HG02943 (cell line): Measurements from ENCODE around the gene SLC25A25.
"Not testable (repeated sequence)": the region's sequence is repeated elsewhere in the genome, so short reads cannot be mapped to it uniquely, and the experiment has no call there.

Source experiments
- ATAC-seq: cut with Tn5 transposase; IDR thresholded peaks from one replicate; pipeline ENCODE4 v1.9.1; 2021; ENCODE audit warnings: mild to moderate bottlenecking, low read depth, moderate library complexity; ENCODE audit not compliant: unreplicated experiment

The SLC25A25 gene

GRCh38 chr9:128121924-128122808 lies 54.1 kb downstream of the SLC25A25 start:
- ATAC-seq: no peak

- ATAC-seq: no peak
Observed at GRCh38 chr9:128122809-128123175, 54.8 kb downstream of the SLC25A25 start.

DNA sequence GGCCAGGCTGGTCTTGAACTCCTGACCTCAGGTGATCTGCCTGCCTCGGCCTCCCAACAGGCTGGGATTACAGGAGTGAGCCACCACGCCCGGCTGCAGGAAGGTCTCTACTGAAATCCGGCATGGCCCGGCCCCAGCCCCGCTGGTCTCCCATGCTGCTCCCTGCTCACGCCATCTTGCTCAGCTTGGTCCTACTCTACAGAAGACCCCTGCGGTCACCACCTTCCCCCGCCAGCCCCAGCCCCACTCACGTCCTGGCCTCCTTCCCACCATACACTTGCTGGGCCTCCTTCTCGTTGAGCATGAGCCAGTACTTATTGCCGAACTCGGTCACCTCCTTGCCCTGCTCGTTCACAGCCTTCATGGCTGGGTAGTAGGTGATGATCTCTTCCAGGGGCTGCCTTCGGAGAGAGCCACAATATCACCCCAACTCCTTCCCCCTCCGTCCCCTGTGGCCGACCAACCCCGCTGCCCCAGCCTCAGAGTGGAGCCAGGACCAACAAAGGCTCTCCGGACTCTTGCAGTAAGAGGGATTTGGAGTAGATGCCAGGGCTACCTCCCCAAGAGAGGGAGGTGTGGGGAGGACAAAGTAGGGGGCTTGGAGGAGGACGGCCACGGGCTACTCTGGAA lies 55.5 kb downstream of the SLC25A25 start:
- no peak for ATAC-seq

DNA sequence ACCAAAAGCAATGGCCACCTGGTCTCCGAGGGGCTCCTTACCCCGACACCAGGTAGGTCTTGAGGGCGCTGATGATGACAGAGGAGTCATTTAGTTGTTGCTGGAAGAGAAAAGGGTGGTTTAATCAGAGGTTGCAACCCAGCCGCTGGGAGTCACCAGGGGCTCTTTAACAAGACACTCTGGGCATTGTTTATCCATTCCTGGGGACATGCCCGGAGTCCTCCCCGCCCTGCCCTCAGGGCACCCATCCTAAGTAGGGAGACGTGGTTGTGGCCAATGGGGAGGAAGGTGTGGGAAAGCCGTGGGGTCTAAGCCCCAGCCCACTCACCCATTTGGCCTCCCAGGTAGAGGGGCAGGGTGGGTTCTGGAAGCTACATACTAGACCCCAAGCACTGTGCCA lies 56.4 kb downstream of the SLC25A25 start:
- ATAC-seq: no peak

DNA sequence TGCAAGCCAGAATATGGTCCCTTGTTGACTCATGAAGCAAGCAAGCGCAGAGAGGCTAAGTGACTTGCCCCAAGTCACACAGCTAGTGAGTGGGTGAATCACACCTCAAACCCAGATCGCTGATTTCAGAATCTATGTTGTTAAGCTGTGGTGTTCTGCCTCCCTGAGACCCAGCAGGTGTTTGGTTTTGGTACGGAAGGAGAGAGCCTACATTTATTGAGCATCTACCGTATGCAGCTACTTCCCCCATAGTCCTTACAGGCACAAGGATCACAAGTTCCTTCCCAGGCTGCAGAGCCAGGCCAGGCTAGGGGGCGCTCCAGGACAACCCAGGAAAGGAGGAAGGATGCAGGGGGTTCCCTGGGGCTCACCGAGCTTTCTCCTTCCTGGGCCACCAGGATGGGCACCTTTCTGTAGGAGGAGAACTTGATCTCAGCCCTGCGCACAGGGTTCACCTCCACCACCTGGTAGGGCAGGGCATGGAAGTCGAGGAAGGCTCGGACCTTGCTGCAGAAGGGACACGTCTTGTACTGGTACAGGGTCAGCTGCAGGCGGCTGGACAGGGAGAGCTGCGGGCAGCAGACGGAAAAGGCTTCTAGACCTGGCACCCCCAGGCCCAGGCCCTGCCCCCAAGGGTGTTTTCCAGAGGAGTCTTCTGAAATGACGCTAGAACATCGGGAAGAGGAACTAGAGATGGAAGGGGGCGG lies 57.0 kb downstream of the SLC25A25 start:
- no peak for ATAC-seq

DNA sequence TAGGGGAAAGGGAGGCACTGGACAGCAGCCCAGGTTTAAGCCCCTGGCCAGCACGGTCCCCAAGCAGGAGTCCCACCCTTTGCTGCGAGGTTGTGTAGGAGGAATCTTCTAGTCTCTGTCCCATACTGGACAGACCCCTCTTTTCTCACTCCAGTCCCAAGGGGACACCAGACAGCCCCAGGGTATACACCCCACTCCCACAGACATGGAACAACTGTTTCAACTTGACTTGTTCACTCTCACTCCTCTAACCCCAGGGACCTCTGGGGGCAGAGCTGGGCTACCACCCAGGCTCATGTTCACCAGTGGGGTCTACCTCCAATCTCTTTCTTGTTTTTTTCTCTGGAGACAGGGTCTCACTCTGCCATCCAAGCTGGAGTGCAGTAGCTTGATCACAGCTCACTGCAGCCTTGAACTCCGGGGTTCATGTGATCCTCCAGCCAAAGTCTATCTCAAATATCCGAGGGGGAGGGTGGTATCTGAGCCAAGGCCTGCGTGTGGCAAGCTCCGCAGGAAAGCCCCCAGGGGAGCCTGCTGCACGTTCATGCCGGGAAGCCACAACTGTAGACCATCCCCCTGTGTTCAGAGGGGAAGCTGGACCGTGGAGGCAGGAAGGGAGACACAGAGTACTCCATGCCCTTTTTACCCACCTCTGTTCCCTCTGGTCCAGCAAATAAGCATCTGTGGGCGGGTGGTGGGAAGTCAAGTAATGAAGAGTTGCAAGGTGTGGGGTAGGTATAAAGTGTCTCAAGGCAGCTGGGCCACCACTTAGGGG lies 57.7 kb downstream of the SLC25A25 start:
- ATAC-seq: no peak

DNA sequence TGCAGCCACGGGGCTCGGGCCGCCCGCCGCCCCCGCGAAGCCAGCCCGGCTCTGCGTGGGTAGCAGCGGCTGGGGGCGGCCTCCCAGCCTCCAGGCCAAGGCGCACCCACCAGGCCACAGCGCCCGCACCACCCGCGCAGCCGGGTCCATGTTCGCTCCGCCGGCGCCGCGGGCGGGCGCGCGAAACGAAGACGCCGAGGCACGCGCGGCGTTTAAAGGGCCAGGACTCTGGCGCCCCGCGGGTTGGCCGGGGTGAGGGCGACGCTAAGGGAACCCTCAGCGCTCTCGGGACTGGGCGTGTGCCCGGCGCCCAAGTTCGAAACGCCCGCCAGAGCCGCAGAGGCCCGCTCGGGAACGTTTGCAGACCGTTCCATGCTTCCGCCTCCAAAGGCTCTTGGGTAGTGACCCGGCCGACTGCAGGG lies 59.5 kb downstream of the SLC25A25 start, which contains the start of gene PTGES2:
PTGES2 (minus strand) TSS at position 162 of the 422 bp plus-strand sequence; CDS start at position 150, 12 bp downstream.
- peak; percentile 48 for ATAC-seq

DNA sequence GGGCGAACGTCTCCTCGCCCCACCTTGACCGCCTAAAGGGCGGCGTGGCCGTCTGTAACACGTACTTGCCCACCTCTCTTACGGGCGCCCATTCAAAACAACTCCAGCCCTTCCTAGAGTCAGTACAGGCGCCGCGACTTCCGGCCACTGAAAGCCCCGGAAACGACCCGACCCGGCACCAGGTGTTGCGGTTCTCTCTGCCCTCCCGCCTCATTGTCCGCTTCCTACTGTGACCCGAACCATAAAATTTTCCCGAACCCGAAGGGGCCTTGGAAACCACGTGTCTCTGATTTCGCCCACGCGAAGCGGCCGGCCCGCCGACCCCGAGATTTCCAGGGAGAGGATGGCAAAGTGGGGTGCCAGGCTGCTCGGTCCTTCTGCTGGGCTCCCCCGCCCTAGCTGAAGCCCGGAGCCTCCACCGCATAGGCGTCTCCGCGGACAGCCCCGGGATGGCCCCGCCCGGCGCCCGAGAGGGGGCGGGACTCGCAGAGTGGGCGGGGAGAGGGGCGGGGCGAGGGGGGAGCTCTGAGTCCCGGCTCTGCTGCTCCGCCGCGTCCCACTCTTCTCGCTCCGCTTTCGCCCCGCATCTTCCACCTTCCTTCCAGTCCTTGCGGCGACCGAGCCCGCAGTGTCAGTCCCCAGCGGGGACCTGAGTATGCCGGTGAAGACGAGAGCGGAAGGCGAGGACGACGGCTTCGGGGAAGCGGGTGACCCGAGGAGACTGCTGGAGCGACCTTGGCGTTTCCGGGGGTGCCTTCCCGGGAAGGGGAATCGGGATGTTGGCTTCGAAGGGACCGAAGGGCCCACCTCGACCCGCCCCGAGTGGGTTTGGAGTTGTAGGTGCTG lies 60.2 kb downstream of the SLC25A25 start:
- ATAC-seq: peak; percentile 53

DNA sequence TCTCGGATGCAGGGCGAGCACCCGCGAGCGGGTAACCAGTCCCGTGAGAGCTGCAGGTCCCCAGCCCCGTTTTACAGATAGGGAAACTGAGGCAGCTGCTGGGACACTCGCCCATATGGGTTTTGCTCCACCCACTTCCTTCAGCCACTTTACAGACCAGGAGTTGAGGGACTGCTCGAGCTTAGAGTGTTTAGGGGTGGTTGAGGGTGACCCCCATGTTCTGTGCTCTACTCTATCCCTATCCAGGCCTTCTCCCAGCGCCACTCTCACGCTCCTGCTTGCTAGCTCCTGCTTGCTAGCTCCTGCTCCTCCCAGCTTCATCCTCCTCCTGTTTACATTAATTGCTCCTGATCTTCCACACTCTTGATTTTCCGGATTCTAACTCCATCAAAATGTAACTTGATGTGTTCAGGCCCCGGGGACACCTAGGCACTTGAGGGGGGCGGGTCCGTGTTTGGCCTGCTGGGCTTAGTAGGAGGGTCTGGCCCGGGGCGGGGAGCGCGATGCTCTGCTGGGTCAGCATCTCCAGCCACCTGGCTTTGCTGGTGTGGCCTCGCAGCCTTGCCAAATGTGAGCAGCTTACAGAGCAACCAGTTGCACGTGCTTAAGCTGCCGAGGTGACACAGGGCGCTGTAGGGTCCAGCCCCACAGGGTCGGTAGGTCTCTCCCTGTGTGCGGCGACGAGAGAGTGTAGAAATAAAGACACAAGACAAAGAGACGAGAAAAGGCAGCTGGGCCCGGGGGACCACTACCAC lies 61.0 kb downstream of the SLC25A25 start:
- no peak for ATAC-seq

GRCh38 chr9:128129976-128130590 lies 62.1 kb downstream of the SLC25A25 start:
- ATAC-seq: not testable (repeated sequence)

GRCh38 chr9:128130651-128131050 lies 62.6 kb downstream of the SLC25A25 start:
- ATAC-seq: not testable (repeated sequence)

- ATAC-seq: not testable (repeated sequence)
Observed at GRCh38 chr9:128131346-128131745, 63.3 kb downstream of the SLC25A25 start.

GRCh38 chr9:128132139-128132538 lies 64.1 kb downstream of the SLC25A25 start:
- ATAC-seq: not testable (repeated sequence)

DNA sequence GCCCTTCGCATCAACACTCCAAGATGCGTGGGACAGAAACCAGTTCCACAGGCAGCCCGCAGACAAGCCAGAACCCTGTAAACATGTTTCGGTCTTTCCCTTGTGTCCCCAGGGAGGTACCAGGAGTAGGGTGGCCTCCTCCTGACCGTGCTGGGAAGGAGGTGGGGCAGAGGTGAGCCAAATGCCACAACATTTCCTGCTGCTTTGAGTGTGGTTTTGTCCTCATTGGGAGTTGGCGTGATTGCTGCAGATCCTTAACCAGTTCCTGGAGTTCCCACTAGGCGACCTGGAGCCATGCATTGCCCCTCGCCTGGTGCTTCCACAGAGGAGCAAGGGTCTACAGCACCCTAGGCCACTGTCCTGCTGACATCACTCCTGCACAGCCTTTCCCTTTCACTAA lies 67.5 kb downstream of the SLC25A25 start:
- ATAC-seq: not testable (repeated sequence)

- ATAC-seq: no peak
Observed at GRCh38 chr9:128136816-128137793, 69.1 kb downstream of the SLC25A25 start.

DNA sequence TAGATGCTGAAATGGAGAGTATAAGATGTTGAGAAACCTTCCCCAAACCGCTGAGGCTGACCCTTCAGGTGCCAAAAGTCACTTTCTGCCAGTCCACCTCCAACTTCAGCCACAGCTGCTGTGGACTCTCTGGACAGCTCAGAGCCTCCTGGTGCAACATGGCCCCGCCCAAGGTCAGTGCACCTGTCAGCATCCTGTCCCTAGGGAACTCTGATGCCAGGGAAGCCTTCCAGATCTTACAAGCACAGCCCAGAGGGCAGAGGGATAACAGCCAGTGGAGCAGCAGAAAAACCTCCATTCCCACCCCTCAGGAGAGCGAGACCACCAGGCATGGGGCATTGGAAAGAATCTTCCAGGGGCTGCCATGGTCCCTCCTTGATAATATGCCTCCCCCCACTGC lies 70.0 kb downstream of the SLC25A25 start:
- no peak for ATAC-seq

DNA sequence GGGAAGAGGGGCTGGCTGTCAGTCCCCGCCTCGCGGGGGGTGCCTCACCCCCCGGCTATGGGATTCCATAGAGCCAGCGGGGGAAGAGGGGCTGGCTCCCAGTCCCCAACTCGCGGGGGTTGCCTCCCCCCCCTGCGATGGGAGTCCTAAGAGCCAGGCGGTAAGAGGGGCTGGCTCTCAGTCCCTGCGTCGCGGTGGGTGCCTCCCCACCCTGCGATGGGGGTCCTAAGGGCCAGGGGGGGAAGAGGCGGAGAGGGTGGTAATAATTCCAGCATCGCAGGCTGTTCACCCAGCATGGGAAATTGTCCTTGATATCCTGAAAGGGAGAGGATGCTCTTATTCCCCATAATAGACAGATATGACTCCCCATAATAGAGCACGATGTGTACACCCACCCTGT lies 71.6 kb downstream of the SLC25A25 start:
- ATAC-seq: no peak
